HG03095 (cell line): ENCODE measurements around the gene MACROD2.

Source experiments
- ATAC-seq: cut with Tn5 transposase; IDR thresholded peaks from one replicate; pipeline ENCODE4 v1.9.1; 2021; ENCODE audit warnings: moderate library complexity; ENCODE audit not compliant: unreplicated experiment

The MACROD2 gene

DNA sequence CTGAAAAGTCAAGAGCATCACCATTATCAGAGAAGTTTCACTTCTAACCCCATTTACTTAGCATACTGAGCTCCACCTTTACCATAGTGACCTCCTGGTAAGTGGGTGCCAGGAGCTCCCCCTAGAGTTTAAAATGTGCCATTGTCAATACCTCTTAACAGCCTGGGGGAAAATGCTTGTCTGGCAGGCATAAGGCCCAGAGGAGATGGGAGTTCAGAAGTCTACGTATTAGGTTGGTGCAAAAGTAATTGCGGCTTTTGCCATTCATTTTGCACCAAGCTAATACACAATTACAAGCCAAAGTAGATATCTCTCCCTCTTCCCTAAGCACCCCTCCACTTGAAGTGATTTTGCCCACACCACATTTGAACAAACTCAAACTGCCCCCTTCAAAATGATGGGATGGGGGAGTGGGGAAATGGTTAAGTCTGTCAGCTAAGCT lies 1658.9 kb downstream of the MACROD2 start:
- ATAC-seq: peak; percentile 93

DNA sequence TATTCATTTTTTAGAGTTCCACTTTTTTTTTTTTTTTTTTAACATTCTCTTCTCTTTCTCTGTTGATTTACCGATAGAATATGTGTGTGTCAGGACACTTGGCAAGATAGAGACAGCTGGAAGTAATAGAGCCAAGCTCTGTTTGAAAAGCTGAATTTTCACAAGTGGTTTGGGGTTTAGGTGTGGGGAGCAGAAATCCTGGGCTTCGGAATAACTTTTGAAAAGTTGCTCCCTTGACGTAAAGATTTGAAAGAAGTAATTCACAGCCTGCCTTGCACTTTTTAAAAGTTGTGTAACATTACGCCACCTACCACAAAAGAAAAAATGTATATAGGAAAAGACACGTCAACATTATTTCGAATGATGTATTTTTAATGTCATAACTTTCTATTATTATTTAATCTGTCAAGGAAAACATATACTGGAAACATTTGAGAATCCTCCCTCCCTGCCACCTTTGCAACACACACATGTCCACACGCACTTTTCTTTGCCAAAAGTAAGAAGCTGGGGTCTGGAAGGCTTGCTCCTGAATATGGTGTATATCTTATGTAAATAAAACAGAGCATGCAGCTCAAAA lies 1660.1 kb downstream of the MACROD2 start:
- ATAC-seq: no peak

DNA sequence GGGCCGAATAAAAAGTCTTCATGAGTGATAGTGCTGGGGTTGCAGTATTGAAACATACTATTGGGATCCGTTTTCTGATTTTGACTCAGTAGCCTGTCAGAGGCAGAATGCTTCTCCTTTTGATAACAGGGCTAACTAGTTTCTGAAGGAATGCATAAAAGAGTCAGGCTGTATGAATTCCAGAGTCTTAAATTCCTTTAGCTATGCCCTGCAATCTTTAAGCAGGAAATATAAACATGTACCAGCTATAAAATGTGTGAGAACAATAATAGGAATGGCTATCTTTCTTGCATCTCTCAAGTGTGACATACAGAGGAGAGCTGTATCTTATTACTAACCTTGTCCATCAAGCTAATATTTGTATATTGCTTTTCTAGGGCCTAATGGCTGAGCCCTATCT lies 1660.8 kb downstream of the MACROD2 start:
- ATAC-seq: no peak

DNA sequence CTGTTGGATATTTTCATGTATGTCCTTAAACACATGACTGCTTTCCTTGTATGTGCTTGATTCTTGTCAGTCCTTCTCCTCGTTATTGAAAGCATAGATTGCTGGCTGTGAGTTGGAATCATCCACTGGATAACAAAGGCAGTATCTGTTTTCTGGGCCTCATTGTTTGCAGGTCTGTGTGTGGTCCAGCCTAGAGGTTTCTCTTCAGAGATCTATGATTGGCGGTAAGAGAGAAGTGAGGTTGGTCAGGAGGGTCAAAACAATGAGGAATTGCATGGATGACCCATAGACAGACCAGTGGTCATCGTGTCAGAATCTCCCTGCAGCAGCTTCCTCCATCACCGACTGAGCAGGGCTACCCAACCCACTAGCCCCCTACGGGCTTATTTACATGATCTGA lies 1663.0 kb downstream of the MACROD2 start:
- no peak for ATAC-seq

DNA sequence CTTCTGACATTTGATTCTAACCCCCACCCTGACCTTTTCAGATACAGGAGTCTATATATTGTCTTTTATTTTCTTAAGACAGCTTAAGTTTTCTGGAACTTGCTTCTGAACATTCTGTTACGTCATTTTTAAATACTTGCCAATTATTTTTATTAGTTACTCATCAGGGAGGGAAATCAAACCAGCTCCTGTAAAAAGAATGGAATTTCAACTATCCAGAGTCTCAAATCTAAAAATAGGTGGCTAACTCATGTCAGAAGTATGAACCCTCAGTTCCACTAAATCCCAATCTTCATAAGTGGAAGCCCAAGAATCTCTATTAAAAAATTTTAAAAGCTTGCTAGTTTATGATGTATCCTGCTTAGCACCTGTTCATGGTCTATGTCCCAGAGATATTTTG lies 1677.9 kb downstream of the MACROD2 start:
- ATAC-seq: no peak

DNA sequence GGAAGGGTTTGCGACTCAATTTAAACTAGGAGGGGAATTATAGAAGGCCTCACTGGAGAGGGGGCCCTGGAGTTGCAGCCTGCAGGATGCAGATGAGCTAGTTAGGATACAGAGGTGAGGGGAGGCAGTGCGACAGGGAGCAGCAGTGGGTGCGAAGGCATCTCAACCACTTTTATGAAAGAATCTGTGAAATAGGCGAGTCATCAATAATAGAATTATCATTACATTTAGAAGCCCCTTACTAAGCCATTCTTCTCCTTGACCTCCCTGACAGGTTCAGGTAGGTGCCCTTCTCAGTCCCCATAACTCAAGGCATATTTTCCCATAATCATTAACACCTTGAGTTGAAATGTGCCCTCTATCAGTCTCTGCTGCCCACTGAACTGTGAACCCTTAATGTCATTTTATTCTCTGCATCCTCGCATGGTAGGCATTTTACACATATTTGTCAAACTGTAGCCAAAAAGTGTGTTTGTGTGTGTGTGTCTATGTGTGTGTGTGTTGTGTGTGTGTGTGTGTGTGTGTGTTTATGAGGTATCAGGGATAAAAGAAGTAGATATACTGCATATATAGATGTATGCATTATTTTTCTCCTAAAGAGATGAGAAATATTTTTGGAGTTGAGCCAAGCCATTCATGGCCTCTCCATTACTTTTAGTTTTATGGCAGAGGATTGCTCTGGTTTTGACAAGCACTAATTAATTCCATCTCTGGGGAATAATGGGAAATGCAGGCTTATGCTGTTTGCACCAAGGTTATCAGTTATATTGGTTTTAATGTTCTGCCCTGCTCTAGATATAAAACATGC lies 1679.1 kb downstream of the MACROD2 start:
- no peak for ATAC-seq

DNA sequence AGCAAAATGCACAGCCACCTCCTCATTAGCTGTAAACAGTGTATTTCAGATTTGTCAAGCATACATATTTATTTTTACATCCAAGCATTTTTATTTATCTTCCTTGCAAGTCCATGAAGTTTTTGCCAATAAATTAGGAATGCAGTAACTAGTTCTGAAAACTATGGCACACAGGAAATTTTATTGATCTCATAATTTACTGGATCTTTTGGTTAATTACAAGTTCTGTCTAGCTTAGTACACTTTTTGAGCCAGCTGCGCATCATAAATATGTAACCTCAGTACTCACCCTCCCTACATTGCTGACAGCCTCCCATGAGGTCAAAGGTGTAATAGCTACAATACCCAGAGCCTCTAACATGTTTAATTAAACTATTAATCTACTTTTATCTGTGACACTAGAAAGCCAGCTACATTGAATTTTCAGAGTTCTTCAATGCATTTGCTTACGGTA lies 1679.8 kb downstream of the MACROD2 start:
- ATAC-seq: no peak

DNA sequence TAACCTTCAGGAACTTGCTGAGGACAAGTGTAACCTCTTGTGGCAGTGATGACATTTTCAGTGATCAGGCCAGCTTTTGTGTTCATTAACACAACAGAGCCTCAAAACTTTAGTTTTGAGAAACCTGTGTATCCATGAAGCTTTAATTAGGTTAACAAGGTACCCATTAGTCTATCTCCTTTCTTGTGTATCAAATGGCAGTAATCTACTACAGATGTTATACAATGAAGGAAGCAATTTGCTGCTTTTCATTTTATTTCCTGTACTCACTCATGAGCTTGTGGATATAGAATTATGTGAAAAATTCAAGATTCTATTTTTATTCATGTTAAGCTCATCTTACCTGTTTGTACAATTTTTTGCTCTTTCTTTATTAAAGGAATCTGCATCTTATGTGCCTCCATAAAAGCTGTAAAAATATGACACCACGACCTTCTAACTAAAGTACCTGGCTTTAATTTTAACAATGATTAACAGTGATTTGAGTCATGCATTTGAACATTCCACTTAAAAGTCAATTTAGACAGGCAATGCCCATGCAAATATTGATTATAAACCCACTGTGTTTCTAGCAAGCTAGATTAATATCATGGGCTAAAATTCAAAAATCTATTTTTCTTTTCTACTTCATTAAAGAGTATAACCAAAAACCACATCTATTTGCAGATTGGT lies 1680.6 kb downstream of the MACROD2 start:
- ATAC-seq: no peak

DNA sequence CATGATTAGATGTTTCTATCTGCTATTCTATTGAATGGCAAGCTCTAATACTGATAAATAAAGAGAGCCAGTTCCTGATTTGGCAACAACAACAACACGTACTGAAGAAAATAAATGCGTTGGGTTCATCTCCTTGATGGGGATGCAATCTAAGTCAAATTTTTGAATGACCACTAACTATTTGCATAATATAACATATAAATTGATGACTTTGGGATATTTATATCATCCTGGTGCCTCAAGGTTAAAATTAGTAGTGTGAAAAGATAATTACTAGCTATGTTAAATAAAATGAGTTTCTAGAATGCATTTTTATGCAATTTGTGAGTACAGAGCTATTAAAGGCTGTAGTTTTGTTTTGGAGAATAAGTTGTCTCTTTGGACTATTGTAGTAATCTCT lies 1681.5 kb downstream of the MACROD2 start:
- ATAC-seq: no peak

DNA sequence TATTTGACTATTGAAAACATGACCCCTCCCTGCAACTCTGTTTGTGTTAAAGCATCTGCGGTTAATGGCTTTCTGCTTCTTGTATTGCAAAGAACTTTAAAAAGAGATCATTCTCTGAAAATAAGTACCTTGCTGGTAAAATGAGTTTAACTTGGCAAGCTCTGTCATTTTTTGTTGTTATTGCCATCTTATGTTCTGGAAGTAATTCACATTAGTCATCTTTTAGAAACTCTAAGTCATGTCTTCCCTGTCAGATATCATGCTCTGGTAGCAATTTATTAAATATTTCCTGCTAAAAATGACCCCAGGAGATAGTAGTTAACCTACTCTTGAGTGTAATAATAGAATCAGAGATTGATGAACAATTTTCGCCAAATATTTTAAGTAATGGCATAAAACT lies 1687.4 kb downstream of the MACROD2 start:
- no peak for ATAC-seq

DNA sequence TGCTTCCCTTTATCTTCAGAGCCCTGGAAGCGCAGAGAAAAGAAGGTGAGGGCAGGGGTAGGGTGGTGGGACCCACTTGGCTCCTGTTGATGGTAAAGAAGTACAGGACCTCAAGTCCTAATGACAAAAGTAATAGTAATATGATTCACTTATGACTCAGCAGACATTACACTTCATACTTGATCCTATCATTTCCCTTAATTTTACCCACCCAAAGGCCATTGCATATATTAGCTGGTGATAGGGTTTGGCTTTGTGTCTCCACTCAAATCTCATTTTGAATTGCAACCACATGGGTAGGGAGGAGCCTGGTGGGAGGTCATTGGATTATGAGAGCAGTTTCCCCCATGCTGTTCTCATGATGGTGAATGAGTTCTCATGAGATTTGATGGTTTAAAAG lies 1697.3 kb downstream of the MACROD2 start:
- ATAC-seq: no peak

DNA sequence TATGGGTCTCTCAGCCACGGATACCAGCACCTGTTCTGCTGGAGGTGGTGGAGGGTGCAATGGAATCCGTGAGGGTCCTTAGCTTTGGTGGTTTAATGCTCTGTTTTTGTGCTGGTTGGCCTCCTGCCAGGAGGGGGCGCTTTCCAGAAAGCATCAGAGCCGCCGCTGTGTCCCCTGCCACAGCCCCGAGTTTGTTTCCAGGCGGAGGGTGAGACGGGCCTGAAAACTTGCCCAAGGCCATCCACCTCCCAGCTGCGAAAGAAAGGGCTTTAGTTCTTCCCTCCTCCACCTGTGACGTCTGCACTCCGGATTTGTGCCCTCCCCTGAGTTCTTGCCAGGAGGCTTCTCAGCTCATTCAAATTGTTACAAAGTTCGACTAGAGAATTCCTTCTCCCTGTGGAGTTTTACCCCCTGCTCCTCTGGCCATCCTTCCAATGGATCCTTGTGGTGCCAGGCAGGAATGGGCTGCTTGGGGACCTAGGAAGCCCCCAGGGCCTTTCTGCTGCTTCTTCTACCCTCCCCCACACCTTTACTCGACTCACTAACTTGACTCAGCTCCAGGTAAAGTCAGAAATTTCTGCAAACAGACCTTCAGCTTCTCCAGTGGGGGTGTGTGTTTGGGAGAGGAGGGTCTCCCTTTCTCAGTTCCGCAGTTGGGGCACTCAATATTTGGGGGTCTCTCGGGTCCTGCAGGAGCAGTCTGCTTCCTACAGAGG lies 1704.3 kb downstream of the MACROD2 start:
- ATAC-seq: no peak

DNA sequence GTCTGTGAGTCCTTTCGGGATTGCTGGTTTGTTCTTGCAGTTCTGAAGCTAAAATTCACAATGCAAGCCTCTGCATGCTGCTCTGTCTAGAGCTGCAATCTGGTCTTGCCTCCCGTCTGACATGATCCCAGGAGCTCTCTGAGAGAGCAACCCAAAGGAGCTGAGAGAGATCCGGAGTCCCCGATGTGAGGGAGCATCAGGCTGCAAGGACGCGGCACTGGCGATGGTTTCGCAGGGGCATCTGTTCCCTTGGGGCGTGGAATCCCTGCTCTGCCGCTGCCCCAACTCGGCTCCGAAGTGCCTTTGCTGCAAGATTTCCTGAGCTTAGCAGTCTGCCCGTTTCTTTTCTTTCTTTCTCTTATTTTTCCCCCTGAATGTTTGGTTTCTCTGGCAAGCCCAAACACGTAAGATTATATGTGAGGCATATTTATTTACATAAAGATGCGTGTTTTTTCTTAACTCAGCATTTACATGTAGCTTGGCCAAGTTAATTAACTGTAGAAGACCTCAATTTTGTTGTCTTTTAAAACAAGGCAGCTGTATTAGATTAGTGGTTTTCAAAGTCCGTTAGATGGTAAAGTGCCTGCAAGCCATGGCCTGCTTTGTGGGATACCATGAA lies 1704.9 kb downstream of the MACROD2 start:
- no peak for ATAC-seq

DNA sequence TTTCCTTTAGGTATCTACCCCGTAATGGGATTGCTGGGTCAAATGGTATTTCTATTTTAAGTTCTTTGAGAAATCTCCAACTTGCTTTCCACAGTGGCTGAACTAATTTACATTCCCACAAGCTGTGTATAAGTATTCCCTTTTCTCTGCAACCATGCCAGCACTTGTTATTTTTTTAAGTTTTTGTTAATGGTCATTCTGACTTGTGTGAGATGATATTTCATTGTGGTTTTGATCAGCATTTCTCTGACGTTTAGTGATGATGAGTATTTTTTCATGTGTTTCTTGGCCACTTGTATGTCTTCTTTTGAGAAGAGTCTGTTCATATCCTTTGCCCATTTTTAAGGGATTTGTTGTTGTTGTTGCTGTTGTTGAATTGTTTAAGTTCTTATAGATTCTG lies 1706.8 kb downstream of the MACROD2 start:
- ATAC-seq: no peak

DNA sequence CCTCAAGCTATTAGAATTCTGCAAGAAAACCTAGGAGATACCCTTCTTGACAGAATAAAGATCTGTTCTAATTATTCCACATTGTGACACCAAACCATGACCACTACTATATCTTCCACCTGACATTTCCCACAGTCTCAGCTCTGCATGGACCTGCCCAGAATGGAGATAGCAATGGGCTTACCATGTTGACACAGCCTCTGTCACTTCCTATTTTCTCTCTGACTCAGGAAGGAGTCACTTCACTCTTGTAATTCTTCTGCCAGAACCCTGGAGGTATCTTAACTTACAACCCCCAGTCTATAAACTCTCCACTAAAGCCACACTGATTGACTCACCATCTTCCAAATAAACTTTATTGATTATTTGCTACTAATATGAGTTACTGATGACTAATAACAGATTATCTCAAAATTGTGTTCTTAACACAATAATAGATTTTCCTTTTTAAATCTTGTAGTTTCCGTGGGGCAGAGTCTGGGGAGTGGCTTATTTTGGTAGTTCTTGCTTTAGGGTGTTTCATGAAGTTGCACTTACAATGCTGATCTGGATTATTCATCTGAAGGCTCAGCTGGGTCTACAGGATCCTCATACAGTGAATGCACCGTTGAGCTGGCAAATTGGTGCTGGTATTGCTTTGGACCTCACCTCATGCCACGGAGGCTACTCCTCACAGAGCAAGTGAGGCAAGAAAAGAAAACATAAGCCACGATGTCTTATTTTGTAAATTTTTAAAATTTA lies 1708.0 kb downstream of the MACROD2 start:
- ATAC-seq: no peak

DNA sequence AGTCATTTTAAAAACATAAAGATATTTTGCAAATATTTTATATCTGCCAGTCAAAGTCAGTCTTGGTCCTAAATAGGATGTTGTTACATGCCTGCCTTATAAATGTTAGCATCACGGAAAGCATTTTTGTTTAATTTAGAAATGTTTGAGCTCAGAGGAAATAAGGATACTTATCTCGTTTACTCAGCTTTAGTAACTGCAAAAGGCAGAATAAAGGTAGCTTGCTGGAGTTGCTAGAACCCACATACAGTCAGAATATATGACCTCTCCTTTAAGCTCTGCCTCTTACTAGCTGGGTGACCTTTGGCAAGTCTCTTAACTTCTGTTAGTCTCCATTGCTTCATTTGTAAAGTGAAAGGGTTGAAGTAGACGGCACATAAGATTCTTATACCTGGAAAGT lies 1710.7 kb downstream of the MACROD2 start:
- ATAC-seq: no peak

DNA sequence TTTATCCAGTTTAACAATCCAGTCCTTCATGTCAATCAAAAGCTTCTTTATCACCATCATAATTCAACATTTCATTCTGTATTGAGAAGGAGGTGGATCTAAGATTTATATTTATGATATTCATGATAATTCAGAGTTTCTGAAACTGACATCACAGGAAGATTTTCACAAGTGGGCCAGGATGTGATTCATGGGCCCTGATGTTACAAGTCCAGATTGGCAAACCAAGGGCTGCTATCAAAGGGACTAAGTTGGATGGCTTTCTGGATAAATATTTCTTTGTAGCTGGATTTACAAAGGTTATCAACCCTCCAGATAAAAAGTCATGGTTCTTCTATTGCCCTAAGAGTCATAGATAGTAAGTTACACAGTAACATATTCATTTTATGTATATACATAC lies 1711.4 kb downstream of the MACROD2 start:
- ATAC-seq: no peak

DNA sequence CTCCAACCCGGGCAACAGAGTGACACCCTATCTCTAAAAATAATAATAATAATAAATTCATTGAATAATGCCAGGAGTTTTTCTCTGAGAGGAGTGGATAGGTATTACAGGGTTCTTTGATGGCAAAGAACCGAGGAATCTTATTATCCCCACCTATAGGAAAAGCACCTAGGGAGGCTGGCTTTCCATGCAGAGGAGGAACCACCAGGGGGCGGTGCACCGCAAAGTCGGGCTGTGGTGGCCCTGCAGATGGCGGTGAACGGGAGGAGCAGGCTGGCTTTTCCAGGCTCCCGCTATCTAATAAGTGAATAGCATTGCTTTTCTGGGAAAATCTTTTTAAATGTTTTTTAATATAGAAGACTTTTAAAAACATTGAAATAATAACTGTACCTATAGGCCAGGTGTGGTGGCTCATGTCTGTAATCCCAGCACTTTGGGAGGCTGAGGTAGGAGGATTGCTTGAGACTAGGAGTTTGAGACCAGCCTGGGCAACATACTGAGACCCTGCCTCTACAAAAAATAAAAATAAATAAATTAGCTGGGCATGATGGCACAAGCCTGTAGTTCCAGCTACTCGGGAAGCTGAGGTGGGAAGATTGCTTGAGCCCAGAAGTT lies 1713.8 kb downstream of the MACROD2 start:
- ATAC-seq: peak; percentile 54

DNA sequence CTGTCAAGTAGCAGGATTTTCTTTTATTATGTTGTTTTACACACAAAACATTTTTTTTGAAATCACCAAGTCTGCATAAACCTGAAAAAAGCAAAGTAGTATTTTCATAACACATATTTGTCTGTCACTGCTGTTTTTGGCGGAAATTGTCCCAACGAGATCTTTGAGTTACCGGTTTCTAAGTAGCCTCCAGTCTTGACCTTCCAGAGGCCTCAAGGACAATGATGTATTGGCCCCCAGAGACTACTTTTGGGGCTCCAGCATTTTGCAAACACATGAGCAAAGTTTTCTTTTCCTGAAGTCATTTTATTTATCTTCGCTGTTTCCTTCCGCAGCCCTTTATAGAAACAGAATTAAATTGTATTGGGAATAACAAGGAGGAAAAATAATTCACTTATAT lies 1715.3 kb downstream of the MACROD2 start:
- no peak for ATAC-seq

DNA sequence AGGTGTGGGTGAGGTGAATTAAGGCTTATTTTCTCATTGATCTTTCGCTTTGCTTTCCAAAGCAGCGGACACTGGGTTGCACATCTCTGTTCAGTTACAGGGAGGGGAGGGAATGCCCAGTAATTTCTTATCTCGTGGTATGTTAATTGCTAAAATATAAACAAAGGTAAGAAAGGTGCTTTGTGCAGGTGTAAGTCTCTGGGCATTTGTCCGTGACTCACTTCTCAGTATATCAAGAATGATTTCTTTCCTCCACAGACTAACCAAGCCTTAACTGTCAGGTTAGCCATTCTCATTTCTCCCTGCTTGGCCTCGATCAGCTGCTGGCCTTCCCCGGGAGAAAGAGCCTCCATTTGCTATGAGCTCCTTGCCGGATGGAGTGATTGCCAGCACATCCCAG lies 1715.9 kb downstream of the MACROD2 start:
- ATAC-seq: no peak
